HG02759 (cell line): ENCODE data around the gene PLPPR1.
A peak's percentile ranks its signal among the peaks of the same experiment; 100 is the strongest.
"Not testable (repeated sequence)": the region's sequence is repeated elsewhere in the genome, so short reads cannot be mapped to it uniquely, and the experiment has no call there.

Experiments
- ATAC-seq: cut with Tn5 transposase; IDR thresholded peaks from one replicate; pipeline ENCODE4 v1.9.1; 2021; ENCODE audit warnings: mild to moderate bottlenecking, moderate library complexity; ENCODE audit not compliant: unreplicated experiment

Gene PLPPR1

DNA sequence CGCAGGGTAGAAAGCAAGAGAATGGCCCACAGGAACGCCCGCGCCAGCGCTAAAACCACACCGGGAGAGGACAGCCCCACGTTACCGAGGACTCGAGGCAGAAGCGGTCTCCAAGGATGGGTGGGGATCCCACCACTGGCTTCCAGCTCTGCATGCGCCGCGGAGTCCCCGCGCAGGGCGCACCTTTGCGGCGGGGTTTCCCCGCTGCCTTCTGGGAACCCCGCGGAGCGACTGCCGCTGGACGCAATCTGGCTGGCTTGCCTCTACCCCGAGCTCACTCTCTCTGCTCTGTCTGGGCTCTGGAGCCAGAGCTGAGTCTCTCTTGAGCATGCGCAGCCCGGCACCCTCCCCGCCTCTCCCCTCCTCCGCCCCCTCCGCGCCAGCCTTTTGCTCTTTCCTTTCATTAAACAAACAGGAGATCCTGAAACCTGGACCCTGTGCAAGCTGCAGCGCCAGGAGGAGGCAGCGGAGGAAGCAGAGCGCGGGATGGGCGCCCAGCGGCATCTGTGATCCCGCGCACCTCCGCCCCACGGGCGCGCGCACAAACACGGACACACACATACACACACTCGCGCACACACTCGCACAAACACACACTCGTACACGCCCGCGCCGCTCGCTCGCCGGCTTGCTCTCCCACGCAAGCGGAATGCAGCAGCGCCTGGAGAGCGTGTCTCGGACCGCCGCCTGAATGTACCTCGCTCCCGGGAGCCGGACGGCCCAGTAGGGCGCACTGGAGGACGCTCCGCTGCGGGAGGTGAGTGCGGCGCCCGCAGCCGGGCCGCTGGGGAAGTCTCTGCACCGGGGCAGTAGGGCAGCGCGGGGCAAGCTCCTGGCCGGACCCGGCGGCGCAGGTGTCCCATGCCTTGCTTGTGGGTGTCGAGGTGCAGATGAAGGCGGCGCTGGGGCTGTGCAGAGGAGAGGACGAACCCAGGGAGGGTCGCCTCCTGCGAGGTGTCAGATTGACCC is at the start of gene PLPPR1:
TSS of gene PLPPR1 (plus strand) at position 382 of the 969 bp plus-strand sequence.
- ATAC-seq, result peak; percentile 42

DNA sequence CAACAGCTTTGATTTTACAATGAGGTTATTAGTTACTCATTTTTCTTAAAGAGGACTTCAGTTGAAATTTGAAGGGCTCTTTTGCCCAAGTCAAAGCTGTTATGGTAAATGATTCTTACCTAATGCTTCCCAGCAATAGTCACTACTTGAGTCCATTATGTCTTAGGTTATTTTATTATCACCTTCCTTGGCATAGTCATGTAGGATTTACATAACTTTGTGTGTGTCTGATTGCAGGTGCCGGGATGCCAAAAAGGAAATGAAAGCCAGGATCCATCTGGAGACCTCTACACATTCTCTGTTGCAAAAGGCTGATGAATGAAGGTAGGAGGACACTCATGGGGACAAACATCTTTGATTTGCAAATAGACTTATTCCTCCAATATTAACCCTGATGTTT is 38.8 kb upstream of the PLPPR1 start:
- ATAC-seq, result no peak

DNA sequence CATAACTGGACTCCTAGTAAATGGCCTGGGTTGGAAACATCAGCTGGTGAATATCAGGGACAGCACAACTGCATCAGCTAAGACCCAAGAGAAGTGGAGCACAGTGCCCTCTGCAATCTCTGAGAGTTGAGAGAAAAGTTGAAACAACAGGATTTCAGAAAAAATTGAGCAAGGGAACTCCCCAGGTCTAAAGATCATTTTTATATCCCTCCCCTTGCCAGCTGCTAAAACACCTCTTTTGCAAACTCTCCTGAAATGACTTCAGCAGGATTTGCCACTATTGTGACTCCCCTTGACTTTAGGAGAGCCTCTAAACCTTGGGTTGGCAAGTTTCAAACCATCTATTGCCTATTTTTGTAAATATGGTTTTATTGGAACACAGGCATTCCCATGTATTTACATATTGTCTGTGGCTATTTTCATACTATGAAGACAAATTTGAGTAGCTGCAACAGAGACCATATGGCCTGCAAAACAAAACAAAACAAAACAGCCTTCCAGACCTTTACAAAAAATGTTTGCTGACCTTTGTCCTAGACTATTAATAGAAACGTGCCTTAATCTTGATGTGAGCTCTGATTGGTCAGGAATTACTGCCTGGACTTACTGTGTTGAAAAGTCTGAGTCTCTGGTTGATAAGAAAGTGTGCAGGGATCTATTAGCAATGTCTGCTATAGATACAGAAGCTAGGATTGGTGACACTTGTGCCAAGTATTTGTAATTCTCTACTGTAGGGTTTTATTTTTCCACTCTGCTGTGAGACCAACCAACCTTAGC is 37.7 kb upstream of the PLPPR1 start:
- no peak for ATAC-seq

DNA sequence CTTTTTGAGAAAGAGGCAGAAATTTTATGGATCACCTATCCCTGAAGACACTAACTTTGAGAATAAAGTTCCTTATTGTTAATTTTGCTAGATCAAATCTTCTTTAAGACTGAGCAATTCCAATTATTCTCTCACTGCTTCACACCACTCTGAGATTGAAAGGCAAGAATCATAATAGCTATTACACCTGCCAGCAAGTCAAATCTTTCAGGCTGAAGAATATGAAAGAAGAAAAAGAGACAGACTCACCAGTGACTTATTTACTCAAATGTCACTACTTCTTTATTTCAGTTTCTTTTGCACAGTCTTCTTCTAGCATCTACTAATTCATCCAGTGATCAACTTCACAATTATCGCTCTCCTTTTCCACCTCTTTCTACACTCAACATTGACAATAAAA is 35.9 kb upstream of the PLPPR1 start:
- no peak for ATAC-seq

DNA sequence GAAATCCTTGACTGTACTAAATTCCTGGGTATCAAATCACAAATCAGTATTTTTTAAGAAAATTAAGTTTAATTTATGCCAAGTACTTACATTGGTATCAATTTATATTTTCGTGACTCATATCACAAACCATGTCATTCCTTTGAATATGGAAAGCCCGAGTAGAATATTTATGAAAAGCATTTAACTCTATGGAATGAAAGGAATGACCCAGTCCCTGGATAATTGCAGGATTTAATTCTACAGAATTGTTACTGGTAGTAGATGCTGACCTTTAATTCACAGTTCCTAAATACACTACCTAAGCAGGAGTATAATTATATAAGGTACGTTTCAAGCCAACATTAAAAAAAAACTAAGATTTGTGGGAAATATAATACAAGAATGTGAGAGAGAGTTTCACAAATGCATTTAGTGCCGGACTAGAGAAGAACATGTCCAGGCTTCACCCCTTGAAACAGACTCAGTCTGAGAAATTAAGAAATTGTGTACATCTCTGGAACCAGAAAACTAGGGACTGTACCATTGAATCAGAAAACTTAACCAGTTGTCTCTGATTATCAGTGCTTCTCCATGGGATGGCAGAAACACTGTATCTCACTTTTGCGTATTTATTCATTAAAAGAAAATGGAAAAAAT is 28.5 kb upstream of the PLPPR1 start:
- no peak for ATAC-seq

DNA sequence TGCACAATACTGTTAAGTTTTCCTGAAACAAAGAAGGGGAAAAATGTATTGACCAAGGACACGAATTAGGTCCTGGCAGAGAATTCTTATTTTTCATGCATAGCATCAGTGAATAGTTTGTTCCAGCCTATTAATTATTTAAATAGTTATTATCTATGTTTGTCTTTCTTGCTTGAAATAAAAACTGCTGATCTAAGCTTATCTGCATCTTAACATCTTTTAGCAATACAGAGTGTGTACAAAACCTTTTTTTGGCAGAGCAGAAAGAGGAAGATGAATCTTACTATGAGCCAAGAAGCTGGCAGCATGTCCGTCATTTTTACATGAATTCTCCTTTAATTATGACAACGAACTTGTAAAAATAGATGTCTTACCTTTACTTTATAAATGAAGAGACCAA is 23.3 kb upstream of the PLPPR1 start:
- no peak for ATAC-seq

DNA sequence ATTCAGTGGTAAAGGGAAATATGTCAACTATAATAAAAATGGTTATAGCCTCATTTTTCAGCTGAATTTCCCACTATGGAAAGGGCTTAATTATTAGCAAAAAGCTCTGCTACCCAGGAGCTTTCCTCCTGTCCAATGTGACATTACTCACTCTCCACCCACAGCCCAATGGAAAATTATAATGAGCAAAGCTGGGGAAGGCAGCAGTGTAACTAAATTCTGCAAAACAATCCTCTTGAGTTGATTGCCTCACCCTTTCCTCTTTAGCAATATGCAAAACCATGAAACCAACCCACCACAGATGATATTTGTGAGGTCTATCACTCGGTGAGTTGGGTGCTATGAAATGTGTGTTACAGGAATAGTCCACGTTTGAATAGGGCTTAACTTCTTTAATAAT is 14.0 kb upstream of the PLPPR1 start:
- no peak for ATAC-seq

DNA sequence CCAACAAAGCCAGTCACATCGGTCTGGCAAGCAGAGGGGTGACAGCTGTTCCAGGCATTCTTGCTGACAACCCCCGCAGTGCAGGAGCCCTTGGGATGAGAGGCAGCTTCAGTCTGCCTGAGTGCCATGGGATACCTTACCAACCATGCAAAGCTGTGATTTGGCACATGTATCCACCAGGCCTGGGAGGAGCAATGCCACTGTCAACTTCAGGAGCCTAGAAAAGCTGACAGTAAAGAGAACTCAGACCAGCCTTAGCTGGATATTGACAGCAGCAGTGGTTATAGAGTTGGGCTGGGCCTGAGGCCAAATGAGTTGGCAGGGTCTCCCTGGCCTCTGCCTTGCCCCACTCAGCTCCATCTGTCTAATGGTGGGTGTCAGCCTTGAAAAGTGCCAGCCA is 10.1 kb upstream of the PLPPR1 start:
- ATAC-seq, result no peak

DNA sequence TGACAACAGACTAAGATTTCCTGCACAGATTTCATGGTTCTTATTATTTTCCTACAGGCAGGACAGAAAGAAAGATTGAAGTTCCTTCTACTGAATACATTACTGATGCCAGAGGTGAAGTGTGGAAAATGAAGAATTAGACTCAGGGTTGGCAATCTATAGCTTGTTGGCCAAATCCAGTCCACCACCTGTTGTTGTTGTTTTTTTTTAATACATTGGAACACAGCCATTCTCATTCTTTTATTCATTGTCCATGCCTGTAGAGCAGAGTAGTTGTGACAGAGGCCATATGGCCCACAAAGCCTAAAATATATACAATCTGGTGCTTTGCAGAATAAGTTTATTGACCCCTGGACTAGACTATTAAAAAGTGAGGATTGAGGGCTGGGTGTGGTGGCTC is 5.8 kb upstream of the PLPPR1 start:
- ATAC-seq, result no peak

DNA sequence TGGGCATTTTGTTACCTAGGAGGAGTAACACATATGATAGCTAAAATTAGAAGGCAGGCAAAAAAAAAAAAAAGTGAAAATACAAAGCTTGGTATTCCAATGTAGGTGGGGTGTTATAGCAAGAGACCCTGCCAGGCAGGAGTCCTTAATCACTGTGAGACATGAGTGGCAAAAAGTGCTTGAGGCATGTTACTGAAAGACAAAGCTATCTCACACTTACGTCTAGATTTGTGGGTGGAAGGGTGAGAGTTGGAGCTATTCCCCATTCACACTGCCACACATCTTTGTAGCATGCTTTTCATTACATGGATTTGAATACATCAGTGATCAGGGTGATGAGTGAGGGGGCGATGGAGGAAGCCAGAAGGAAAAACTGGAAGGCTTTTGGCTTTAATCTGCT is 2.6 kb upstream of the PLPPR1 start:
- no peak for ATAC-seq

DNA sequence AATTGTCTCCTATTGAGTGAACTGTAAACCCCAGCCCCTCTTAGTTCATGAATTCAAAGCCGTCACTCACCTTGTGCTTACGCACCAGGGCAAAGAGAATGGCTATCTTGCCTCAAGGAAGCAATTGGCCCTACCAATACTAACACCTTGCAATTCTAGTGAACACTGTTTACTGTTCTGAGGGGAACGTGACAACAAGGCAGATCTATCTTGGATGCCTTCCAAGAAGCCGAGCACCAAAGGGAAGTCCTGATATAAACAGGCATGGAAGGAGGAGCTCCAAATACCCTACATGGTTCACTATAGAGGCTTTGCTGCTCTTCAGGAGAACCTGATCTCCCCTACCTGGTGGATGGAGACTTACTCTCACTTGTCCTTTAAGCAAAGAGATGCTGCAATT is 1.7 kb upstream of the PLPPR1 start:
- ATAC-seq, result no peak

DNA sequence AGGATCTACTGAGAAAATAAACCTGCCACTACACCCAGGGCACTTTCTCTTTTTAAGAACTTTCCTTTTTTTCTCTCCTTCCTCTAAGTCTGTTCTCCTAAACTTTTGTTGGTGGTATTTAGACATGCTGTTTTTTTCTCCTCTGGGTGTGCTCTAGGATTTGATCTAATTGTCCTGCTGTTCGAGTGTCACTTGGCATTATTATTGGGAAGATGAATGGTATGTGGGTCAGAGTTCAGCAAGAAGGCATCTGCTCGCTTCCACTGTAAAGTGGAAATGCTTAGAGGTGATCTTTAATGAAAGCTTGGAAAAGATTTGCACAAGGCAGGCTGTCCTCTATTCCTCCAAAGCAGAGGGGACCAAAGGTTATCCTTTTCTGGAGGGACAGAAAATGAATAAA is 1.3 kb upstream of the PLPPR1 start:
- no peak for ATAC-seq

DNA sequence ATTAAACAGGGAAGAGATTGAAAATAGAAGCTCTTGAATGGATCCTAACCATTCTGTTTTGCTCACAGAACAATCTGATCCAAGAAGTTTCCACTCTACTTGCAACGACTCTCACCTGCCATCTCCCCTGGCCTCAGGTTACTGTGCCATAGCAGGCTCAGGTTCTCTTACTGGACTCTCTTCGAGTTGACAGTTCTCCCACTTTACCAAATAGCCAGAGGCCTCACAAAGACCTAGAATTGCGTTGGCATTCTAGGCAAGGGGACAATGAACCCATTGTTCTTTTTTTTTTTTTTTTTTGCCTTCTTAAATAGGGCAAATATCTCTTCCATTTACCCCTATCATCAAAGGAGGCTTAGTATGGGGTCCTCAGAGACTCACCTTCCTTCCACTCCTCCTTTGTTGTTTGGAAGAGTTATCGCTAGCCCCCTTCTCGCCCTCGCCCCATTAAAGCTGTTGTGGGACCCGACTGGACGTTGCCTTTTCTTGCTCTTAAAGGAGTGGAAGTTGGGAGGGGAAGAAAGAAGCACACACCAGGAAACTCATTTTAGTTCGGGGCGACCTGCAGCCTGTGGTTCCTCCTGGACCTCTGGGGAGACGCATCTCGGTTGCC is 688 bp upstream of the PLPPR1 start:
- no peak for ATAC-seq

DNA sequence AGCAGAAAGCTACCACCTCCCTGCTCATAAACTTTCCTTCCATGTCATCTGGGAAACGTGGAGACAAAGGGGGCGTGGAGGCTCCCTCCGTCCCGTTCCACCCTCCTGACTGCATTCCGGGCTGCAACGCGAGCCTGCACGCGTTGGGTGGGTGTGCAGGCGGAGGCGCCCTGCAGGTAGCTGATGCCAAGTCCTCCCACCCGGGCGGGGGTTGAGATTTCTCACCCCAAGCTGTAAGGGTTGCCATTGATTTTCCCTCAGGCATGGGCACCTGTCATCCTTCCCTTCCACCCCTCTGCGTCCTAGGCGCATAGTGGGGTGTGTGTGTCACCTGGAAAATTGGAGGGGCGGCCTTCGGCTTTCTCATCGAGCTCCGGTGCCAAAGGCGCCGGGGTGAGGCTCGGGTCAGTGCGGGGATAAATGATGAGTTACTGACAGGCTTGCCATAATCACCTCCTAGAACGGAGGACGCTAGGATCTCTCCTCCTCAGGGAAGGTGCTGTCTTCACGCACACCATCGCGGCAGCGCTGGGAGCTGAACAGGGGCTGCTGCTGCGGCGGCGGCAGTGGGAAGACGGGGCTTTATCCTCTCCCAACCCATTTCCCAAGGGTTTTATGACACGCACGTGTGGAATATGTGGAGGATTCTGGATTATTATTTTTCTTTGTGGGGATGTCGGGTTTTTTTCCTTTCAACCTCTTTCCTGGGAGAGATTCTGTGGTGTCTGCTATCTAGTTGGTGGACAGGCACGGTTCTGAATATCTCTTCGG is 973 bp downstream of the PLPPR1 start:
- peak; percentile 6 for ATAC-seq

DNA sequence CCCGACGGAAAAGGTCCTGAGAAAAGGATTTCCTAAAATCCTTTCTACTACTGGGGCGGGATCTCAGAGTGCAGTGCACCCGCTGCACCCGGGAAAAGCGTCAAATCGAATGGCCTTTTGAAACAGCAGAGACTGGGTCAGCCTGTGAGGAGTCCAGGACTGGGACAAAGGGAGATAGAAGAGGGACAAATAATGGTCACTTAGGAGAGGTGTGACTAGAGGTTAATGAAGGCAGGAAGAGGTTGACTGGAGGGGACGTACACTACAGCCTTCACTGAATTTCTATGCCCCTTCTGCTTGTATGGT is 1.5 kb downstream of the PLPPR1 start:
- ATAC-seq, result no peak

DNA sequence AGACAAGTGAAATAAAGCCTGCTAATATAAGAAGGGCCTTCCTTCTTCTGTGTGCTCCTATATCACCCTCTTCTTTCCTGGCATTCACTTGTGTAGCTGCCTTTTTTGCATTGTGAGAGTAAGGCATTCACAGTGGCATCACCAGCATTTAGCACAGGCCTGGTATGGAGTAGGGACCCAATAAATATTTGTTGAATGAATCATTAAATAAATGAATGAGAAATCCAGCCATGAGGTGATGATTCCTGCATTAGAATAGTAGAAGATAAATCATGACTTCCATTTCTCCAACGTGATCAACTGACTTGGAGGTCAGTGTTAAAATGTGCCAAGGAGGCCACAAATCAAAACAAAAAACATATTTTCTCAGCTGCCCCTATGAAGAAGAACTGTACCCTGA is 3.9 kb downstream of the PLPPR1 start:
- ATAC-seq, result no peak

DNA sequence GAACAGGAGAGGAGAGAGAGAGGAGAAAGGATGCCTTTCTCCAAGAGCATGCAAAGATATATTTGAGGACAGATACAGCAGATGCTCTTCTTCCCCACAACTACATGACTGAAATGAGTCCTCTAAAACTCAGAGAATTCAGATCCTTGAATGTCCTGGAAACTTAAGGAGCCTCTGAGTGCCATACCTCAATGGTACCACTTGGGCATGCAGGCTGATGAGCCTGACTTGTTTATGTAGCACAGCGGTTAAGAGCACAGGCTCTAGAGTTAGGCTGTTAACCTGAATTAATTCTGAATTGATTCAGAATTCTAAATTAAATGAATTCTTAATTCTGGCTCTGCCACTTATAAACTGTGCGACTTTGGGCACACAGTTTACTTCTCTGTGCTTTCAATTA is 5.7 kb downstream of the PLPPR1 start:
- no peak for ATAC-seq

DNA sequence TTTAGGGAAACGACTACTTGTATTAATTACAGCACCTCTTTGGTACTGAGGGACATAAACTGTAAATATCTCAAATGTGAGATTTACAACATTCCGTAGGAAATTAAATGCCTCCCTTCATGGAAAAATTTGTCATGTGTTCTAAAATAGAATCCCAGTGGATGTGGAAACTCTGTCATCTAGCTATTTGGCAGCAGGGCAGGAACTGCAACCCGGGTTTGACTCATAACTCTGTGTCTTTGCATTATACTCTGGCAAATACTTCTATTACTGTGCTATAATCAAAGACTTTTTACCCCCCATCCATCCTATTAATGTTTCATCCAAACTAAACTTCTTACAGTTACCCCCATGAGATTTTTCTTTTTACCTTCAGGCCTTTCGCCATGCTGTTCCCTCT is 6.6 kb downstream of the PLPPR1 start:
- no peak for ATAC-seq

DNA sequence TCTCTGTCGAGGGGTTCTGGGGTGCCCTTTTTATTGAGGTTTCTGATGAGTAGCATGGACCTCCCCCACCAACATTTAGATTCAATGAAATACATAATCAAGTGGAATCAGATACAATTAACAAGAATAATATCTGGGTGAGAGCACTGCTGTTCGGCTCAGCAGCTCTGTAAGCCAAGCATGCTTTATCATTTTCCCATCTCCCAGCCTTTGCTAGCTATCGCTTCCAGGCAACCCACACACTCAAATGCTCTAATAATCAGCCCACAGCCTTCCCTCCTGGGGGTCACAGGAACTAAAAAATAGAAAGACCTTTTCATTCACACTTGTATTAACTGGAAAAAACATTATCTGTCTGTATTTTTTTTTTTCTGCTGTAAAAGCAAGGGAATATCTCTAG is 8.9 kb downstream of the PLPPR1 start:
- no peak for ATAC-seq

DNA sequence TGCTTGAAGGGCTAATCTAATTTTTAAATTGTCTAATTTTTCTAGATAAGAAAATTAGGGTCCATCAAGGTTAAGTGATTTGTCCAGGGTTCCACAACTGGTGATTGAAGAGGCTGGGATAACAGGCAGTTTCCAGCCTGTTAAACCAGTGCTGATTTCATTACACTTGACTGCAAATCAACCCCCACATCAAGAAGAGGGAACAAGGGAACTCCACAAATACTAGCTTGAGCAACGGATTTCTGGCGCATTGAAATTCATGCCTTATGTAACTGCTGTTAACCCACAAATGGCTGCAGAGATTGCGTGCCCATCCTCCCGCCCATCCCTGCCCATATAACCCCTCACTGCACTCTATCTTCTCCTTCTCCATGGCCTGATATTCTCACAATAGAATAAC is 10.0 kb downstream of the PLPPR1 start:
- ATAC-seq, result no peak

DNA sequence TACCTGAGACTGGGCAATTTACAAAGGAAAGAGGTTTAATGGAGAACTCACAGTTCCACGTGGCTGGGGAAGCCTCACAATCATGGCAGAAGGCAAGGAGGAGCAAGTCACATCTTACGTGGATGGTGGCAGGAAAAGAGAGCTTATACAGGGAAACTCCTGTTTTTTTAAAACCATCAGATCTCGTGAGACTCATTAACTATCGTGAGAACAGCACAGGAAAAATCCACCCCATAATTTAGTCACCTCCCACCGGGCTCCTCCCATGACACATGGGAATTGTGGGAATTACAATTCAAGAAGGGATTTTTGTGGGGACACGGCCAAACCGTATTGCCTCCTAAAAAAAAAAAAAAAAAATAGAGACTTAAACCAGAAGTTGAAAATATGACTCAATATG is 11.1 kb downstream of the PLPPR1 start:
- ATAC-seq, result not testable (repeated sequence)
